NCI-H2107 treated with DMSO at 0.1 percent for 48 hours (cell line): ENCODE measurements around the gene SRSF3.

Experiments used
- DNase-seq: peaks from one replicate; lab custom pipeline; 2025; ENCODE audit not compliant: unreplicated experiment; lab: John Stamatoyannopoulos, UW

SRSF3 gene

DNA sequence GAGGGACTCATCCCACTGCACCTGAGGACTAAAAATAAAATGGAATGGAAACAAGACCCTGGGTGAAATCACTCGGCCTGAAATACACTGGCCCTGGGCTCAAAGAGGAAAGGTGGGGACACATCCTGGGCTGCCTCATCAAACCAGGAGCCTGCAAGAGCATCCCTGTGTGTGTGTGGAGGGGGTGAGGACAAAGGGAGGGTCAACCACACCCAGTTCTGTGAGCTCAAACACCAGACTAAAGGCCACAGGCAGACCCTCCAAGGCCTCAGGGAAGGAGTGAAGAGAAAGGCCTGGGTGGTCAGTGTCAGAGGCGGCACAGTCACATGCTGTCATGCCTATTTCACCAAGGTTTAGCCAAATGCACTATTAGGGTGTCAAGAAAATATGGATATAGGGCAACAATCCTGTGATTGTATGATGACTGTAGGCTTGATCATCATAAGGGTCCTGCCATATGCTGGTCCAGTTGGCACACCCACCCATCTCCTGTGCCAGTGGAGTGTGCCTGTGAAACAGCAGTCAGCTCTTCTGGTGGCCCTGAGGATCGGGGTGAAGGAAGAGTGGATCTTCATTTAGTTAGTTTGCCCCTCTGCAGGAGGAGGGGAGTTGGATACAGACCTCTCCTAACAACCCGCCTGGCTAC, 28.9 kb downstream of the SRSF3 start:
- no peak for DNase-seq

DNA sequence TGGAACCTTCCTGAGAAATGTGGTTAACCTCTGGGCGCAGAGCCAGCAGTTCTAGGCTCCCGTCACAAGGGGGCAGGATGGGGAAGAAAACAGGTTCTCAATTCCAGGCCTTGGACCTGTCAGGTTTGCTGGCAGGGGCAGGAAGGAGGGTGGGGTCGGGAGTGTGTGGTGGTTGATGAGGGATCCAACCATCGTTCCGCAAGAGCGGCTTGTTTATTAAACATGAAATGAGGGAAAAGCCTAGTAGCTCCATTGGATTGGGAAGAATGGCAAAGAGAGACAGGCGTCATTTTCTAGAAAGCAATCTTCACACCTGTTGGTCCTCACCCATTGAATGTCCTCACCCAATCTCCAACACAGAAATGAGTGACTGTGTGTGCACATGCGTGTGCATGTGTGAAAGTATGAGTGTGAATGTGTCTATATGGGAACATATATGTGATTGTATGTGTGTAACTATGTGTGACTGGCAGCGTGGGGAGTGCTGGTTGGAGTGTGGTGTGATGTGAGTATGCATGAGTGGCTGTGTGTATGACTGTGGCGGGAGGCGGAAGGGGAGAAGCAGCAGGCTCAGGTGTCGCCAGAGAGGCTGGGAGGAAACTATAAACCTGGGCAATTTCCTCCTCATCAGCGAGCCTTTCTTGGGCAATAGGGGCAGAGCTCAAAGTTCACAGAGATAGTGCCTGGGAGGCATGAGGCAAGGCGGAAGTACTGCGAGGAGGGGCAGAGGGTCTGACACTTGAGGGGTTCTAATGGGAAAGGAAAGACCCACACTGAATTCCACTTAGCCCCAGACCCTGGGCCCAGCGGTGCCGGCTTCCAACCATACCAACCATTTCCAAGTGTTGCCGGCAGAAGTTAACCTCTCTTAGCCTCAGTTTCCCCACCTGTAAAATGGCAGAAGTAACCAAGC, 29.6 kb downstream of the SRSF3 start:
- DNase-seq: peak; percentile 54

DNA sequence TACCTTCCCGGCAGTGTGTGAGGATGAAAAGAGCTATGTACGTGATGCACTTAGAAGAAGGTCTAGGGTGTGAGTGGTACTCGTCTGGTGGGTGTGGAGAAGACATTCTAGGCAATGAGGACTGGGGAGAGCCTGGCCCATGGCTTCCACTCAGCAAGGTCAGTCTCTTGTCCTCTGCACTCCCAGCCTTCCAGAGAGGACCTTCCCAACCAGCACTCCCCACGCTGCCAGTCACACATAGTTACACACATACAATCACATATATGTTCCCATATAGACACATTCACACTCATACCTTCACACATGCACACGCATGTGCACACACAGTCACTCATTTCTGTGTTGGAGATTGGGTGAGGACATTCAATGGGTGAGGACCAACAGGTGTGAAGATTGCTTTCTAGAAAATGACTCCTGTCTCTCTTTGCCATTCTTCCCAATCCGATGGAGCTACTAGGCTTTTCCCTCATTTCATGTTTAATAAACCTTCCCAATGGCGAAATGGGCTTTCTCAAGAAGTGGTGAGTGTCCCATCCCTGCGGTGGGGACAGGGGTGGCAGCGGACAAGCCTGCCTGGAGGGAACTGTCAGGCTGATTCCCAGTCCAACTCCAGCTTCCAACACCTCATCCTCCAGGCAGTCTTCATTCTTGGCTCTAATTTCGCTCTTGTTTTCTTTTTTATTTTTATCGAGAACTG, 30.4 kb downstream of the SRSF3 start:
- DNase-seq: no peak

DNA sequence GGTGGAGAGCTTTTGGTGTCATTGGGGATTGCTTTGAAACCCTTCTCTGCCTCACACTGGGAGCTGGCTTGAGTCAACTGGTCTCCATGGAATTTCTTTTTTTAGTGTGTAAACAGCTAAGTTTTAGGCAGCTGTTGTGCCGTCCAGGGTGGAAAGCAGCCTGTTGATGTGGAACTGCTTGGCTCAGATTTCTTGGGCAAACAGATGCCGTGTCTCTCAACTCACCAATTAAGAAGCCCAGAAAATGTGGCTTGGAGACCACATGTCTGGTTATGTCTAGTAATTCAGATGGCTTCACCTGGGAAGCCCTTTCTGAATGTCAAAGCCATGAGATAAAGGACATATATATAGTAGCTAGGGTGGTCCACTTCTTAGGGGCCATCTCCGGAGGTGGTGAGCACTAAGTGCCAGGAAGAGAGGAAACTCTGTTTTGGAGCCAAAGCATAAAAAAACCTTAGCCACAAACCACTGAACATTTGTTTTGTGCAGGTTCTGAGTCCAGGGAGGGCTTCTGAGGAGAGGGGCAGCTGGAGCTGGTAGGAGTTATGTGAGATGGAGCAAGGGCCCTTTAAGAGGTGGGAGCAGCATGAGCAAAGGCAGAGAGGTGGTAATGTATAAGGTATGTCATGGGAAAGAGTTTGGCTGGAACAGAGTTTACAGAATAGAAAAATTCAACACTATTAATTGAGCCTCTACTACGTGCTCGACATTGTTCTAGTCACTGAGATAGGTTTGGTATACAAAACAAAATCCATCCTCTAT, 31.2 kb downstream of the SRSF3 start:
- DNase-seq: peak; percentile 55

DNA sequence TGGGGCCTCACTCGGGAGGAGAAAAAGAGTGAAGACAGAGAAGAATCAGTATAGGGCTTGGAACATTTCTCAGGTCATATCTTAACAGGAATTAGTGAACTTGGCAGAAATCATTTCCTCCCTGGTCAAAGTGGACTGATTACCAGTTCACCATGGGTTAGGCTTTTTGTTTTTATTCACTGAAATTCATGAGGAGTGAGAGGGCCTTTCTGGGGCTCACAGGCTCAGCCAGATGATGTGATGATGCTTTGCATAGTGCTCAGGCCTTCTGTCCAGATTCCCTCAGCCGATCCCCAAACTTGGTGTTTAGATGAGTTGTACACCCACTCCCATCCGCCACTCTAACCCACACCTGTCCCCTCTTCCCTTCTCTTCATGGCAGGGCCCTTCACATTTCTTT, 32.5 kb downstream of the SRSF3 start:
- no peak for DNase-seq

DNA sequence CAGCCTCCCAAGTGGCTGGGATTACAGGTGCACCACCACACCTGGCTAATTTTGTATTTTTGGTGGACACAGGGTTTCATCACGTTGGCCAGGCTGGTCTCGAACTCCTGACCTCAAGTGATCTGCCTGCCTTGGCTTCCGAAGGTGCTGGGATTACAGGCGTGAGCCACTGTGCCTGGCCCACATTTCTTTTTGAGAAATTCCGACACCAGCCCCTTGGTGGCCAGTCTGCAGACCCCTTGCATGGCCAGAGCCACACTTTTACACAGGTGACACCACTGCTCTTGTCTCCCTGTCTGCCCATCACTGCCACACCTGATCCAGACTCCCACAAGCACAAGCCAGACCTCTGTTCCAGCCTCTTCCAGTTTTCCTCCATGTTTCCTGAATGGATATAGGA, 33.0 kb downstream of the SRSF3 start:
- no peak for DNase-seq

DNA sequence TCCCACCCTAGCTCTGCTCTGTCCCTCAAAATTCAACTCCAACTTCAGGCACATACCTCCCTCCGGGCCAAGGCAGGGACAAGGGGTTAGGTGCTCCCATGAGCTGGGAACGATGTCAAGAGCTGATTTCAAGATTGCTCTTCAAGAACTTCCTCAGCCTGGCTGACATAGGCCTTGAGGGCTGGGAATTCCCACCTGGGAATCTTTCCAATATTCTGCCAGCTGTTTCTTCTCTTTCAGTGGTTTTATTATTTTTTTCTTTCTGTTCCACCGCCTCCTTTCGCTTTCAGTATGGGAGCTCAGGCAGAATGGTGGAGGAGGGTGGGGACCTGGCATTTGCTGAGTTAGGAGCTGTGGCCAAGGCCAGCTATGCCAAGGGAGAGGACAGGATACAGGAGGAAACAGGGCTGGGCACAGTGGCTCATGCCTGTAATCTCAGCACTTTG, 33.7 kb downstream of the SRSF3 start:
- no peak for DNase-seq

DNA sequence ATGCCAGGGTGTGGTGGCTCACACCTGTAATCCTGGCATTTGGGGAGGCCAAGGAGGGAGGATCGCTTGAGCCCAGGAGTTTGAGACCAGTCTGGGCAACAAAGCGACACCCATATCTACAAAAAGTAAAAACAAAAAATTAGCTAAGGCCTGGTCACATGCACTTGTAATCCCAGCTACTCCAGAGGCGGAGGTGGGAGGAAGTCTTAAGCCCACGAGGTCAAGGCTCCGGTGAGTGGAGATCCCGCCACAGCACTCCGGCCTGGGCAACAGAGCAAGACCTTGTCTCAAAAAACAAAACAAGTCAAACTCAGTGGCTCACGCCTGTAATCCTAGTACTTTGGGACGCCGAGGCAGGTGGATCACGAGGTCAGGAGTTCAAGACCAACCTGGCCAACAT, 35.6 kb downstream of the SRSF3 start:
- DNase-seq: no peak

DNA sequence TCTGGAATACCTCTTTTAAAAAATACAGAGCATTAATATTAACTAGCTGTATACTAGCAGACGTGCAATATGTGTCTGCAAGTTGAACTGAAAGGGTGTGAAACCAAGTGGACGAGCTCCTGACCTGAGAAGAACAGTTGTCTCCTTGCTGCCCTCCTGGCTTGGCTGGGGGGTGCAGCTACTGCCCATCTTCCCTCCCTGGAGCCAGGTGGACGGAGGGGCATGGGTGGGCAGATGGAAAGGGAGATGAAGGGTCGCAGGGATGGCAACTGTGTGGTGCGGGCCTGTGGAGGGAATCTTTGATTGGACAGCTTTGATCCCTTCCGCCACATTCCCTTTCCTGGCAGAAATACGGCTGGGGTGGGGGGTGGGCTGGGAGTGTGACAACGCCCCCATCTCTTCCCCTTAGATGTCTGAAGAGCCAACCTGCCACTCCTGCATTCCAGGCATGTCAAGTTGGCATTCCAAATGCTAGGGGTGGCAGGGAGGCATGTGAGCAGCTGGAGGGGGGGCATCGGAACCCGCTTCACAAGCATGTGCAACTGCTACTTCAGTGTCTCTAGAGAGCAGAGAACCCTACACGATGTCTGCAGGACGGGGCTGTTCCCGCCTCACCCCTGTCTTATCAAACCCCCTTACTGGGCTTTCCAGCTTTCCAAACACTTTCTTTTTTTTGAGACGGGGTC, 37.3 kb downstream of the SRSF3 start:
- no peak for DNase-seq

DNA sequence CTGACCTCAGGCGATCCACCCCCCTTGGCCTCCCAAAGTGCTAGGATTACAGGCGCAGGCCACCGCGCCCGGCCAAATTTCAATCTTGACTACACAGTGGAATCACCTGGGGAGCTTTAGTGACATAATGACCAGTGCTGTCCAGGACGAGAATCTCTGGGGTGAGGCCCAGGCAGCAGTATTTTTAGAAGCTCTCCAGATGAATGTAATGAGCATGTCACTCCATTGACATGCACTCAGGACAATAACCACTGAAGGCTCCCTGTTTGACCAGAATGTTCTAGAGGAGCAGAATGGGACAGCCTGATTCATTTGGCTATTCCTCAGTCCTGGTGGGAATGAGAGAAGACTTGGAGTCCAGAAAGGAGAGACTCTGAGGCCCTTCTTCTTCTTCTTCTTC, 39.2 kb downstream of the SRSF3 start:
- DNase-seq: no peak

DNA sequence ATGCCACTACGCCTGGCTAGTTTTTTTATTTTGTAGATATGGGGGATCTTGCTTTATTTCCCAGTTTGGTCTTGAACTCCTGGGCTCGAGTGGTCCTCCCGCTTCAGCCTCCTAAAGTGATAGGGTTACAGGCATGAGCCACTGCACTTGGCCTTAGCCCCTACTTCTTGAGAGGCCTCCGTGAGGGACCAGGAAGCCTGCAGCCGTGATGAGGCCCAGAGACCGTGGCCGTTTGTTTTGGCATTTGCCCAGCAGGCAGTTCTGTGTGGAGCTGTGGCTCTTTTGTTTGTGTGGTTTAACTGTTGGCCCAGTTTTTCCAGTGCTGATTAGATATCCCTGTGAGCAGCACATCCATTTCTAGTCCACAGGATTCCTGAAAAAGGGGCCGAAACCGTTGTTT, 39.8 kb downstream of the SRSF3 start:
- no peak for DNase-seq

DNA sequence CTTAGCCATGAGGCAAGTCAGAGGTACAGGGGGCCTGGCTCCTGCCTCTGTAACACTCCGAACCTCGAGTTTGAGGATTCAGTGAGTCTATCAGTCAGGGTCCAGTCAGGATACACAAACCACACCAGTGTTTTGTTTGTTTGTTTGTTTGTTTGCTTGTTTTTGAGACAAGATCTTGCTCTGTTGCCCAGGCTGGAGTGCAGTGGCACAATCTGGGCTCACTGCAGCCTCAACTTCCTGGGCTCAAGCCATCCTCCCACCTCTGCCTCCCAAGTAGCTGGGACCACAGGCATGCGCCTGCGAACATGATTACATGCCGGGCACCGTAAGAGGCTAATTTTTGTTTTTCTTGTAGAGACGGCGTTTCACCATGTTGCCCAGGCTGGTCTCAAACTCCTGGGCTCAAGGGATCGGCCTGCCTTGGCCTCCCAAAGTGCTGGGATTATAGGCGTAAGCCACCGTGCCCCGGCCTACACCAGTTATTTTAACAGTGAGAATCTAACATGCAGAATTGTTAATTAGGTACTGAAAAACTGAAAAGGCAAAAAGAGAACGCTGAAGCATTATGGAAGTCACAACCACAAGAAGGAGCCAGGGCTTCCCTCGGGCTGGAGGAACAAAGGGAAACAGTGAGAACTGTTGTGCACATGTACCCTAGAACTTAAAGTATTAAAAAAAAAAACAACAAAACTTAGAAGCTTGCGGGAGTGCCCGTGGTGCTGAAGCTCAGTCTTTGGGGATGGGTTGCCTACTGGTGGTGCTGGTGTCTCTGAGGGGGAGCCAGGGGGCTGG, 40.4 kb downstream of the SRSF3 start:
- DNase-seq: no peak

DNA sequence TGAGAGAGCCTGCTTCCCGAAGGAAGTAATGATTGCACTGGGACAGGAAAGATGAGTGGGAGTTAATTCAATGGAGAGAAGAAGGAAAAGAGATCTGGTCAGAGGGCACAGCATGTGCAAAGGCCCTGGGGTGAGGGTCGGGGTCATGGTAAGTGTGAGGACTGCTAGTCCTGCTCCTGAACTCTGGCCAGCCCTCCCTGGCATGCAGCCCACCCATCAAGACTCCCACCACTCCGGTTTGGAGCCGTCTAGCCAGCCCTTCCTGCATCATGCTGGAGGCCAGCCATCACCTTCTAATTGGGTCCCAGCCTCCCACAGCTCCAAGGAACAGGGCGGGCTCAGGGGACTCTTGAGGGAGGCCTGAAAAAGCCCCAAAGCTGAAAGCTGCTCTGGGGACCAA, 42.1 kb downstream of the SRSF3 start:
- no peak for DNase-seq

DNA sequence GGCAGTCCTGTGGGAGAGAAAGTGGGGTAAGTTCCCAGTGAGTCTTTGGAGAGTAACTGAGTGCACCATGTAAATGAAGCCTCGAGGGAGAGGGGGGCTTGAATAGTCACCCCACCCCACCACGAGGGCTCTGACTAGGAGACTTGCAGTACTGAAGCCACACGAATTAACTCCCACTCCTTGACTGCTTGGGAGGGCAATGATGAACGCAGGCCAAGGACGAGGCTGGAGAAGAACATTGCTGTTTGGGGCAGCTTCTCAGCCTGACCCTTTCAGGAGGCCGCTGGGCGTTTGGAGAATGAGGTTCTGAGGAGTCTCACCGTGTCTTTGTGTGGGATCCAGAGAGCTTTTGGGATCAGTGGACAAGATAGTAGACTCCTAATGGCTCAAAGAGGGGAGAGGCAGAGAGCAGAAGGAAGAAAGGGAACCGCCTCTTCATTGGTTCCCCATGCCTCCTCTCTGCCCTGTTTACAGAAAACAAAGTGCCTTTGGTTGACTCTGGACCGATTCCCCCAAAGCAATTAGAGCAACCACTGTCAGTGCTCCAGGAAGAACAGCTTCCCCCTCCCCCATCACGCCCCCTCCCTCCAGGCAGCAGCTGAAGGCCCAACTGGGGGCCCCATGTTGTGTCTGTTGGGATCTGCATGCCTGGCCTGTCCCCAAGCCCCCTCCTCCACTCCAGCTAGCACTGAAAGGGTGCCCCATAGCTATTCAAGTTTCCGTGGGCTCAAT, 42.7 kb downstream of the SRSF3 start:
- no peak for DNase-seq

DNA sequence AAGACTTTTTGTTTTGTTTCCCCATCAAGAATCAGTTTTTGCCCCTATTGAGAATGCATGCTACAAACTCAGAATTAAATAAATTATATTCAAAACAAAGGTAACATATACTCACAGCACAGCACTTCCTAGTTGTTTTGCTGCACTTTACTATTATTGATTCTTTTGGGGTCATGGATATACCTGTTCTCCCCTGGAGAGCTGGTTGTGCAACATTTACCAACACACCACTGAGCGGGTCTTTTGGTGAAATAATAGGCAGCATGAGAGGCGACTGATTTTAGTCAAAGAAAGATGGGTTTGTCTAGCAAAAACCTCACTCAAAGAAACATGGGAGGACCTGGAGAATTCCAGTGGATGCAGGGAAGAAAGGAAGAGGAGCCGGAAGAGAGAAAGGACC, 44.4 kb downstream of the SRSF3 start:
- no peak for DNase-seq

DNA sequence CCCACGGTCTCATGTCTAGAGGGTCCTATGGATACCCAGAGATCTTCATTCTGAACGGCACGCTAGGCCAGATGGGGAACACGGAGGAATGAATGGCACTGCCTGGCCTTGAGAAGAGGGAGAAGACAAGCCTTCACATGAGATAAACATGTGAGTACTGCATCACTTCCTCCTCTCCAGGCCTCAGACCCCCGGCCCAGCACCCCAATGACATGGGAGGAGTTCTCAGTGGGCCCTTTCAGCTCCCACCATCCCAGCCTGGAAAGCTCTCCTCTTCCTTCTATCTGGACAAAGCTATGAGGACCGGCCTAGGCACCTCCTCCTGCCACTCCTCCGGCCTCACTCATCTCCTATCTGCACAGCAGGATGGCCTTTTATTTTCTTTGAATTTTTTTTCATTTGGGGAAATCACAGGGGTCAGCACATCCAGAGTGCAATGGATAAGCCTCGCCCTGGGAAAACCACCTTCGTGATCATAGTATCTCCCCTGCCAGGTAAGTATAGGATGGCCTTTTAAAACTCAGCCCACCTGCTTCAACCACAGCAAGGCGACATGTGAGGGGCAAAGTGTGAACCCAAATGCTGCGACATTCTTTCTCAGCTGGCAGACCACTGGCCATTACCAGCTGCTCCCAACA, 45.1 kb downstream of the SRSF3 start:
- no peak for DNase-seq

DNA sequence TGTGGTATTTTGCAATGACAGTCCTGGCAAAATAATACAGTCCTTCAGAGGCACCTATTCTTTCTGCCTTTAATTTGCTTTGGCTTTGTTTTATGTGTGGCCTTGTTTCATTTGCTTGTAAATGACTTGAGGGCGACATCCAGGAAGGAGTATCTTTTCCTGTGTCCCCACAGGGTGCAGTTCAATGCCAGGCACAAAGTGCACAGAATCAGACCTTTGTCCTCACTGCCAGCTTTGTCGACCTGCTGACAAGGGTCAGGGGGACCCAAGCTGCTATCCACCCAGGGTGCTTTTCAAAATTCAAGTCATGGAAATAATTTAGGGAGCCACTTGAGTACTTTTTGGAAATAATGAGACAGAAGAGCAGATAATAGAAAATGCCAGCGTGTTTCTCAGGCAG, 47.4 kb downstream of the SRSF3 start:
- DNase-seq: no peak

DNA sequence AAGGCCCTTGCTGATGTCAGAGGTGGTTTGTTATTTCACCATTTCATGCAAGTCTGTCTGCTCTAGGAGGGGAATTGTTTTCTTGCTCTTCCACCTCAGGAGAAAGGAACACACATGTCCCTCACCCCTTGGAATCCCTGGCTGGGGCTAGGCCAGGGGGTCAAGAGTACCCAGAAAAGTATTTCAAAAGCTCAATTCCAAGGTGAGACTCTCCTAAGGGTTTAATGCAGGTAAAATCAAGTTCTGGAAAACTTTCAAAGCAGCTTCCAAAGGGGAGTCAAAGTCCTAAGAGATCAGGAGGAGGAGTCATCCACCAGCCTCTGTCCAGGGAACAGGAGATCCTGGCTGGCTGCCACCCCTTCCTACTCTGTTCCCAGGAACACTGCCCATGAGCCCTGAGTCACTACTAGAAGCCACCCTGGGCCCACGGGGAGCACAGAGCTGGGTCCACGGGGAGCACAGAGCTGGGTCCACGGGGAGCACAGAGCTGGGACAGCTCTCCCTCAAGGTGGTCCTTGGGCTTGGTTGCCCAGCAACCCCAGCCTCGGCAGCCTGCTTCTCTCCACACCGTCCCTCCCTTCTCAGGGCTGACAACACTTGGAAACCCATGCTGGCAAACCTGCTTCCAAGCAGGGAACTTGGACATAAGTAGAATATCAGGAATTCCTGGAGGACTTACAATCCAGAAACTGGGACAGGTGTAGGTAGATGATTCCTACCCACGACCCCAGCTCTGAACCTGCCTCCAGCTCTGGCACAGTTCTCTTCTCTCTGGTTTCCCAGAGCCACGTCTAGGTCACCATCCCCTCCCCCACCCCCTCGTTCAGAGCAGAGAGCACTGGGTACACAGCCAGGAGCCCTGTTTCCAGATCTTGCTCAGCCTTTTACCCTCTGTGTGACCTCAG, 49.0 kb downstream of the SRSF3 start:
- no peak for DNase-seq
